ENCODE data around the gene BIRC7. TPM values are rescaled to one million over a fixed set of nuclear protein-coding genes. Genes with fewer than 3 reads are reported as not detected.

BIRC7 gene
- total RNA-seq, 1 donor from 2014 or later = not detected

- Mint-ChIP-seq H3K4me1 (ENCODE audit: low read depth, unreplicated experiment) (peaks cover 15% of the 10 kb centered on the region), H3K9me3 (ENCODE audit: unreplicated experiment) (peaks cover 2% of the 10 kb centered on the region), H3K4me3 (ENCODE audit: unreplicated experiment) (peak overlapping the region; percentile 38), H3K27ac (ENCODE audit: unreplicated experiment) (no peak overlapping the region), H3K27me3 (ENCODE audit: unreplicated experiment) (no peaks in the 10 kb centered on the region), H3K36me3 (ENCODE audit: unreplicated experiment) (no peaks in the 10 kb centered on the region)
- TF ChIP-seq CTCF (IDR thresholded peaks at IDR 0.05; ENCODE audit: partially characterized antibody, unreplicated experiment) = no peak
- no peak for DNase-seq
Measured at GRCh38 chr20:63264519-63264918, 28.8 kb downstream of the BIRC7 start.

- DNase-seq = no peak
- peaks cover 7% of the 10 kb centered on the region for H3K27me3 Mint-ChIP-seq (ENCODE audit: unreplicated experiment)
- no peak overlapping the region for H3K27ac Mint-ChIP-seq (ENCODE audit: unreplicated experiment)
Measured at GRCh38 chr20:63265891-63266515, 30.3 kb downstream of the BIRC7 start.

GRCh38 chr20:63267691-63268090 lies 32.0 kb downstream of the BIRC7 start:
- no peaks in the 10 kb centered on the region for H3K36me3 Mint-ChIP-seq (ENCODE audit: unreplicated experiment)
- no peak for TF ChIP-seq CTCF (IDR thresholded peaks at IDR 0.05; ENCODE audit: partially characterized antibody, unreplicated experiment)
- DNase-seq = no peak
- H3K9me3 Mint-ChIP-seq (ENCODE audit: unreplicated experiment) = peaks cover 11% of the 10 kb centered on the region
- peaks cover 11% of the 10 kb centered on the region for H3K27me3 Mint-ChIP-seq (ENCODE audit: unreplicated experiment)
- no peak overlapping the region for H3K4me3 Mint-ChIP-seq (ENCODE audit: unreplicated experiment)
- H3K4me1 Mint-ChIP-seq (ENCODE audit: low read depth, unreplicated experiment) = peaks cover 12% of the 10 kb centered on the region
- H3K27ac Mint-ChIP-seq (ENCODE audit: unreplicated experiment) = no peak overlapping the region

More at GRCh38 chr20:63265891-63266515, 30.3 kb downstream of the BIRC7 start:
- Mint-ChIP-seq H3K36me3 (ENCODE audit: unreplicated experiment) (no peaks in the 10 kb centered on the region), H3K4me1 (ENCODE audit: low read depth, unreplicated experiment) (peaks cover 19% of the 10 kb centered on the region), H3K9me3 (ENCODE audit: unreplicated experiment) (peaks cover 5% of the 10 kb centered on the region), H3K4me3 (ENCODE audit: unreplicated experiment) (no peak overlapping the region)
- TF ChIP-seq CTCF (IDR thresholded peaks at IDR 0.05; ENCODE audit: partially characterized antibody, unreplicated experiment) = no peak

- Mint-ChIP-seq H3K36me3 (ENCODE audit: unreplicated experiment) (no peaks in the 10 kb centered on the region), H3K27ac (ENCODE audit: unreplicated experiment) (no peak overlapping the region), H3K4me1 (ENCODE audit: low read depth, unreplicated experiment) (peaks cover 12% of the 10 kb centered on the region), H3K9me3 (ENCODE audit: unreplicated experiment) (peaks cover 11% of the 10 kb centered on the region), H3K4me3 (ENCODE audit: unreplicated experiment) (no peak overlapping the region), H3K27me3 (ENCODE audit: unreplicated experiment) (peaks cover 12% of the 10 kb centered on the region)
- DNase-seq = no peak
- no peak for TF ChIP-seq CTCF (IDR thresholded peaks at IDR 0.05; ENCODE audit: partially characterized antibody, unreplicated experiment)
Measured at GRCh38 chr20:63268256-63268655, 32.6 kb downstream of the BIRC7 start.

GRCh38 chr20:63268671-63269439 lies 33.1 kb downstream of the BIRC7 start:
- Mint-ChIP-seq H3K36me3 (ENCODE audit: unreplicated experiment) (no peaks in the 10 kb centered on the region), H3K4me1 (ENCODE audit: low read depth, unreplicated experiment) (peaks cover 16% of the 10 kb centered on the region)

More at GRCh38 chr20:63268671-63269439, 33.1 kb downstream of the BIRC7 start:
- Mint-ChIP-seq H3K4me3 (ENCODE audit: unreplicated experiment) (no peak overlapping the region), H3K27ac (ENCODE audit: unreplicated experiment) (no peak overlapping the region), H3K9me3 (ENCODE audit: unreplicated experiment) (peaks cover 13% of the 10 kb centered on the region), H3K27me3 (ENCODE audit: unreplicated experiment) (peaks cover 13% of the 10 kb centered on the region)
- no peak for DNase-seq
- TF ChIP-seq CTCF (IDR thresholded peaks at IDR 0.05; ENCODE audit: partially characterized antibody, unreplicated experiment) = no peak

All from glutamatergic neuron (in vitro differentiated cells).